ENCODE measurements around the gene CSMD2.
A peak's percentile ranks its signal among the peaks of the same experiment; 100 is the strongest.

The CSMD2 gene

GRCh38 chr1:33706634-33707255 lies 458.3 kb downstream of the CSMD2 start:
- no peak for DNase-seq

- no peak for DNase-seq
Measured at GRCh38 chr1:33703464-33703863, 461.6 kb downstream of the CSMD2 start.

- no peak for DNase-seq
Measured at GRCh38 chr1:33698361-33699035, 466.5 kb downstream of the CSMD2 start.

GRCh38 chr1:33697816-33698215 lies 467.2 kb downstream of the CSMD2 start:
- DNase-seq = no peak

GRCh38 chr1:33696962-33697361 lies 468.1 kb downstream of the CSMD2 start:
- no peak for DNase-seq

- DNase-seq = no peak
Measured at GRCh38 chr1:33696311-33696710, 468.7 kb downstream of the CSMD2 start.

GRCh38 chr1:33692206-33693188 lies 472.5 kb downstream of the CSMD2 start:
- DNase-seq = no peak

- no peak for DNase-seq
Measured at GRCh38 chr1:33687000-33687399, 478.0 kb downstream of the CSMD2 start.

GRCh38 chr1:33686551-33686950 lies 478.5 kb downstream of the CSMD2 start:
- no peak for DNase-seq

GRCh38 chr1:33685256-33685655 lies 479.8 kb downstream of the CSMD2 start:
- DNase-seq = no peak

- no peak for DNase-seq
Measured at GRCh38 chr1:33684396-33685179, 480.4 kb downstream of the CSMD2 start.

- DNase-seq = peak; percentile 46
Measured at GRCh38 chr1:33683913-33684312, 481.1 kb downstream of the CSMD2 start.

- DNase-seq = no peak
Measured at GRCh38 chr1:33682371-33682770, 482.7 kb downstream of the CSMD2 start.

GRCh38 chr1:33680281-33680840 lies 484.7 kb downstream of the CSMD2 start:
- DNase-seq = no peak

- DNase-seq = no peak
Measured at GRCh38 chr1:33670567-33670966, 494.5 kb downstream of the CSMD2 start.

GRCh38 chr1:33668695-33669094 lies 496.3 kb downstream of the CSMD2 start:
- DNase-seq = no peak

GRCh38 chr1:33667386-33668282 lies 497.4 kb downstream of the CSMD2 start:
- no peak for DNase-seq

GRCh38 chr1:33666616-33667015 lies 498.4 kb downstream of the CSMD2 start:
- no peak for DNase-seq

GRCh38 chr1:33661811-33662454 lies 503.1 kb downstream of the CSMD2 start:
- DNase-seq = no peak

- DNase-seq = no peak
Measured at GRCh38 chr1:33660956-33661355, 504.1 kb downstream of the CSMD2 start.

GRCh38 chr1:33660244-33660643 lies 504.8 kb downstream of the CSMD2 start:
- DNase-seq = no peak
